IMR-90 (cell line): ENCODE measurements around the gene PDZRN3. TPM values are rescaled to one million over a fixed set of nuclear protein-coding genes. Genes with fewer than 3 reads are reported as not detected.

Source experiments
- ATAC-seq: fragments of 200-7000 bp; cut with Tn5 transposase; 2 replicates; pipeline ENCODE4 v1.9.1; 2020; ENCODE audit warnings: low read depth, mild to moderate bottlenecking, moderate library complexity
- BruUV-seq: library from RNA; stranded (reverse); fragments of 400-500 nt; replicated peaks from 2 replicates; lab custom pipeline; 2021; lab: Mats Ljungman, UMichigan
- CTCF ChIA-PET: fragments of 300-600 bp; formaldehyde crosslinking; extraction: SDS; loops from one replicate; lab custom pipeline; 2021; ENCODE audit warnings: antibody characterized with exemption; lab: Yijun Ruan, JAX
- POLR2A ChIA-PET: fragments of 300-600 bp; sonication (Branson Sonifier 250); formaldehyde crosslinking; loops from one replicate; lab custom pipeline; 2022; ENCODE audit warnings: antibody characterized with exemption; ENCODE audit not compliant: unreplicated experiment; lab: Charles Lee
- DNase-seq: peaks from one replicate; pipeline ENCODE4 v3.0.0; 2013
- H2AFZ ChIP-seq: replicated peaks from 2 replicates; pipeline ENCODE3; 2013; ENCODE audit warnings: low read length, mild to moderate bottlenecking; ENCODE audit not compliant: poor library complexity
- H2AK5ac ChIP-seq: 2 replicates; pipeline ENCODE4 v1.6.1; 2013; ENCODE audit warnings: low read depth, low read length, inconsistent platforms
- H2AK9ac ChIP-seq: replicated peaks from 2 replicates; pipeline ENCODE3; 2013; ENCODE audit warnings: mild to moderate bottlenecking, low read depth, low read length, moderate library complexity; ENCODE audit not compliant: poor library complexity
- H2BK120ac ChIP-seq: 2 replicates; pipeline ENCODE4 v1.6.1; 2013; ENCODE audit warnings: low read depth, low read length, inconsistent platforms
- H2BK15ac ChIP-seq: 3 replicates; pipeline ENCODE4 v1.6.1; 2013; ENCODE audit warnings: low read depth, low read length, inconsistent platforms
- H2BK20ac ChIP-seq: 2 replicates; pipeline ENCODE4 v1.6.1; 2013; ENCODE audit warnings: low read depth, mild to moderate bottlenecking, inconsistent platforms, low read length, moderate library complexity
- H2BK5ac ChIP-seq: 2 replicates; pipeline ENCODE4 v1.6.1; 2013; ENCODE audit warnings: mild to moderate bottlenecking, low read depth, low read length, inconsistent platforms; ENCODE audit not compliant: poor library complexity, severe bottlenecking
- H3K14ac ChIP-seq: replicated peaks from 2 replicates; pipeline ENCODE4 v1.6.1; 2013; ENCODE audit warnings: low read depth, low read length, inconsistent platforms
- H3K18ac ChIP-seq: 2 replicates; pipeline ENCODE4 v1.6.1; 2013; ENCODE audit warnings: low read depth, low read length, control low read depth
- H3K23ac ChIP-seq: 2 replicates; pipeline ENCODE4 v1.6.1; 2013; ENCODE audit warnings: low read depth, low read length, inconsistent platforms
- H3K27ac ChIP-seq: 2 replicates; pipeline ENCODE4 v1.5.1; 2013; ENCODE audit warnings: mild to moderate bottlenecking, control low read depth, low read length; ENCODE audit not compliant: insufficient read depth
- H3K27me3 ChIP-seq: 2 replicates; pipeline ENCODE4 v1.6.1; 2013; ENCODE audit warnings: low read length; ENCODE audit not compliant: control insufficient read depth, insufficient read depth
- H3K36me3 ChIP-seq: 2 replicates; pipeline ENCODE4 v1.6.1; 2013; ENCODE audit warnings: low read length, mixed read lengths; ENCODE audit not compliant: control insufficient read depth, insufficient read depth
- H3K4ac ChIP-seq: 2 replicates; pipeline ENCODE4 v1.6.1; 2013; ENCODE audit warnings: low read depth, low read length, inconsistent platforms
- H3K4me1 ChIP-seq: 2 replicates; pipeline ENCODE4 v1.6.1; 2013; ENCODE audit warnings: low read length, mixed read lengths; ENCODE audit not compliant: control insufficient read depth, insufficient read depth
- H3K4me2 ChIP-seq: 2 replicates; pipeline ENCODE4 v1.6.1; 2013; ENCODE audit warnings: low read depth, mild to moderate bottlenecking, control low read depth, low read length, moderate library complexity
- H3K4me3 ChIP-seq: 2 replicates; pipeline ENCODE4 v1.5.1; 2013; ENCODE audit warnings: low read depth, mild to moderate bottlenecking, control low read depth, low read length, moderate library complexity; ENCODE audit not compliant: insufficient read depth
- H3K56ac ChIP-seq: 2 replicates; pipeline ENCODE4 v1.6.1; 2013; ENCODE audit warnings: low read length, inconsistent platforms; ENCODE audit not compliant: insufficient read depth; ENCODE audit errors: extremely low read depth
- H3K79me1 ChIP-seq, 2 experiments: 2 replicates each; pipeline ENCODE4 v1.6.1; 2013; ENCODE audit warnings: low read length in 2 of 2, inconsistent platforms in 1 of 2, low read depth in 1 of 2
- H3K9ac ChIP-seq: 2 replicates; pipeline ENCODE4 v1.6.1; 2013; ENCODE audit warnings: low read depth, low read length, control low read depth
- H3K9me1 ChIP-seq: 2 replicates; pipeline ENCODE4 v1.6.1; 2013; ENCODE audit warnings: low read length, inconsistent platforms; ENCODE audit not compliant: insufficient read depth
- H3K9me3 ChIP-seq: 2 replicates; pipeline ENCODE4 v1.6.1; 2013; ENCODE audit warnings: low read length; ENCODE audit not compliant: control insufficient read depth, insufficient read depth
- H4K20me1 ChIP-seq: 2 replicates; pipeline ENCODE4 v1.6.1; 2013; ENCODE audit warnings: low read length, inconsistent platforms; ENCODE audit not compliant: insufficient read depth
- H4K5ac ChIP-seq: 2 replicates; pipeline ENCODE4 v1.6.1; 2013; ENCODE audit warnings: mild to moderate bottlenecking, low read depth, low read length, control low read depth
- H4K8ac ChIP-seq, 2 experiments: 2 replicates each; pipeline ENCODE4 v1.6.1; 2013; ENCODE audit warnings: low read depth in 2 of 2, low read length in 2 of 2, control low read depth in 1 of 2, inconsistent platforms in 1 of 2
- H4K91ac ChIP-seq: 2 replicates; pipeline ENCODE4 v1.6.1; 2013; ENCODE audit warnings: low read depth, low read length, inconsistent platforms; ENCODE audit not compliant: insufficient read depth
- BHLHE40 ChIP-seq: fragments of 150-350 bp; IDR thresholded peaks from 2 replicates; pipeline ENCODE4 v1.6.1; 2016; ENCODE audit warnings: mild to moderate bottlenecking, low read depth, low read length
- CEBPB ChIP-seq: IDR thresholded peaks from 2 replicates; pipeline ENCODE4 v1.6.1; 2012; ENCODE audit warnings: low read depth, low read length, improper control_type of control experiment
- CHD1 ChIP-seq: IDR thresholded peaks from 2 replicates; pipeline ENCODE4 v1.6.1; 2012; ENCODE audit warnings: low read depth, low read length, improper control_type of control experiment
- FOS ChIP-seq: fragments of 150-350 bp; IDR thresholded peaks from 2 replicates; pipeline ENCODE4 v1.6.1; 2016; ENCODE audit warnings: low read depth, low read length
- MAFK ChIP-seq: IDR thresholded peaks from 2 replicates; pipeline ENCODE4 v1.6.1; 2012; ENCODE audit warnings: low read depth, low read length, improper control_type of control experiment
- MAZ ChIP-seq: IDR thresholded peaks from 2 replicates; pipeline ENCODE4 v1.6.1; 2012; ENCODE audit warnings: low read depth, mild to moderate bottlenecking, low read length, improper control_type of control experiment, moderate library complexity, borderline replicate concordance
- MXI1 ChIP-seq: IDR thresholded peaks from 2 replicates; pipeline ENCODE4 v1.6.1; 2012; ENCODE audit warnings: low read depth, mild to moderate bottlenecking, low read length, moderate library complexity, borderline replicate concordance
- NFE2L2 ChIP-seq: fragments of 150-350 bp; IDR thresholded peaks from 2 replicates; pipeline ENCODE4 v1.6.1; 2016; ENCODE audit warnings: low read depth, mild to moderate bottlenecking, low read length
- POLR2A ChIP-seq: IDR thresholded peaks from 2 replicates; pipeline ENCODE4 v1.6.1; 2012; ENCODE audit warnings: mild to moderate bottlenecking, low read depth, low read length
- RAD21 ChIP-seq: IDR thresholded peaks from 2 replicates; pipeline ENCODE4 v1.6.1; 2012; ENCODE audit warnings: low read length, improper control_type of control experiment
- RCOR1 ChIP-seq: IDR thresholded peaks from 2 replicates; pipeline ENCODE4 v1.6.1; 2012; ENCODE audit warnings: mild to moderate bottlenecking, low read length, improper control_type of control experiment; ENCODE audit not compliant: insufficient replicate concordance
- RFX5 ChIP-seq: IDR thresholded peaks from 2 replicates; pipeline ENCODE4 v1.8.0; 2012; ENCODE audit warnings: low read depth, mild to moderate bottlenecking, low read length, moderate library complexity
- SMC3 ChIP-seq: fragments of 150-350 bp; IDR thresholded peaks from 2 replicates; pipeline ENCODE4 v1.6.1; 2016; ENCODE audit warnings: low read depth, mild to moderate bottlenecking, antibody characterized with exemption, low read length, moderate library complexity
- whole genome bisulfite sequencing, 2 experiments: methylation state at CpG; one replicate each; pipeline versions ENCODE4 v1.1.5 to v1.1.7; 2013; ENCODE audit warnings: missing lambda C conversion rate in 2 of 2; ENCODE audit not compliant: insufficient read length in 1 of 2; ENCODE audit errors: extremely low coverage in 2 of 2; 5-methylcytosine and 5-hydroxymethylcytosine counted together
- dilution Hi-C: fragments of 300-500 bp; cut with HindIII; formaldehyde crosslinking; loops from one replicate; pipeline ENCODE4 v1.14.3; 2018; ENCODE audit warnings: low sequenced_read_pairs; ENCODE audit not compliant: unreplicated experiment
- in situ Hi-C: fragments of 300-500 bp; cut with MboI; formaldehyde crosslinking; loops from 3 replicates; pipeline ENCODE4 v1.14.3; 2019; ENCODE audit warnings: low sequenced_read_pairs, inconsistent platforms, mixed read lengths
- intact Hi-C: fragments of 100-400 bp; cut with micrococcal nuclease; formaldehyde crosslinking; loops from 2 replicates; pipeline ENCODE4 v1.10.0; 2022
- polyA plus RNA-seq, 3 experiments: library from polyadenylated mRNA; depleted of rRNA; stranded (reverse); fragments of >200 nt; gene quantifications; 2 replicates each; pipeline ENCODE4 v1.2.3, GENCODE V29; 2012; ENCODE audit warnings: low replicate concordance in 1 of 3
- total RNA-seq: library from RNA; depleted of rRNA; stranded (reverse); fragments of >200 nt; gene quantifications from 2 replicates; pipeline ENCODE4 v1.2.3, GENCODE V29; 2012
- TF ChIP-seq, protein P1 (sequence below): fragments of 150-350 bp; IDR thresholded peaks from 2 replicates; pipeline ENCODE4 v1.6.1; 2017; ENCODE audit warnings: mild to moderate bottlenecking, antibody characterized with exemption, low read length, low read depth
- TF ChIP-seq, protein P2 (sequence below): conservative IDR thresholded peaks from 2 replicates; pipeline ENCODE4 v1.5.1; 2012; ENCODE audit warnings: mild to moderate bottlenecking, low read depth, low read length, improper control_type of control experiment
- TF ChIP-seq, protein P3 (sequence below): fragments of 150-350 bp; IDR thresholded peaks from 2 replicates; pipeline ENCODE4 v1.6.1; 2016; ENCODE audit warnings: low read depth, mild to moderate bottlenecking, low read length, moderate library complexity, borderline replicate concordance

The PDZRN3 gene
- total and polyA plus RNA-seq, 2 of the 4 experiments (the other 2 are of a cell fraction): 9.4 to 17.0 TPM

DNA sequence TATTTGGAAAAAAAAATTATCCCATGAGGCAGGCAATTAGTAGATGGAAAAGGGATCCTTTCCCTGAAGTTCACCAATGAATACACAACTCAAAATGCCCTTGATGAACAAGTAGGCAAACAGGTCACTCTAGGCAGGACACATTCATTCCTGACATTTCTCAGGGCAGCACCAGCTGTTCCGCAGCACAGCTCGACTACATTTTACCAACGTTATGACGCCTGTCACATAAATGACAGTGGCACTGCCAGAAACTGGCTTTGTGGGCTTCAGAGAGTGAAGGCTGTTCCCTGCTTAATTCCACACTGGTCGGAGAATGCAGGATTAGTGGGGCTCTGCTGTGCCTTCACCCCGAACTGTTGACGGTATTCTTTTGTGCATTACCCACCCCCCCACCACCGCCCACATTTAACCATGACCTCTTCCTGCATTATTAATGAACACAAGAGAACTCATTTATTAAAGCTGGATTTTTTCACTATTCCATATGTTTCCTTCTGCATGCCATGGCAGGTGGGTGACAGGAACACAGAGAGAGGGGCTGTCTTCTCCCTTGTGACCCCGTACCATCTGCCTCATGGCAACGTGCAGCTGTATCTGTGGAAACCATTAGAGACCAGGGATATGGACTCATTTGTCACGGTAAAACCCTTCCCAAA, 197.6 kb downstream of the PDZRN3 start:
- 82% methylated on average over 5 of the region's 11 CpGs; no CpG with 5 or more reads in 1 of the 2 experiments for WGBS, 2 experiments
- no peak overlapping the region for H2AK5ac ChIP-seq
- no peak overlapping the region for H4K8ac ChIP-seq
- no peak overlapping the region for H3K9ac ChIP-seq
- DNase-seq (no peak), ATAC-seq (no peak)
- intact Hi-C loops: no loop called here
- no peak overlapping the region for H2BK15ac ChIP-seq
- TF ChIP-seq NFE2L2 (no peak), SMC3 (no peak), RFX5 (no peak), MXI1 (no peak), RAD21 (no peak), CHD1 (no peak), POLR2A (no peak), RCOR1 (no peak), MAZ (no peak), MAFK (no peak), BHLHE40 (no peak), CEBPB (no peak), FOS (no peak)
- TF ChIP-seq, protein P1, sequence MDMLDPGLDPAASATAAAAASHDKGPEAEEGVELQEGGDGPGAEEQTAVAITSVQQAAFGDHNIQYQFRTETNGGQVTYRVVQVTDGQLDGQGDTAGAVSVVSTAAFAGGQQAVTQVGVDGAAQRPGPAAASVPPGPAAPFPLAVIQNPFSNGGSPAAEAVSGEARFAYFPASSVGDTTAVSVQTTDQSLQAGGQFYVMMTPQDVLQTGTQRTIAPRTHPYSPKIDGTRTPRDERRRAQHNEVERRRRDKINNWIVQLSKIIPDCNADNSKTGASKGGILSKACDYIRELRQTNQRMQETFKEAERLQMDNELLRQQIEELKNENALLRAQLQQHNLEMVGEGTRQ: no peak
- TF ChIP-seq, protein P2, sequence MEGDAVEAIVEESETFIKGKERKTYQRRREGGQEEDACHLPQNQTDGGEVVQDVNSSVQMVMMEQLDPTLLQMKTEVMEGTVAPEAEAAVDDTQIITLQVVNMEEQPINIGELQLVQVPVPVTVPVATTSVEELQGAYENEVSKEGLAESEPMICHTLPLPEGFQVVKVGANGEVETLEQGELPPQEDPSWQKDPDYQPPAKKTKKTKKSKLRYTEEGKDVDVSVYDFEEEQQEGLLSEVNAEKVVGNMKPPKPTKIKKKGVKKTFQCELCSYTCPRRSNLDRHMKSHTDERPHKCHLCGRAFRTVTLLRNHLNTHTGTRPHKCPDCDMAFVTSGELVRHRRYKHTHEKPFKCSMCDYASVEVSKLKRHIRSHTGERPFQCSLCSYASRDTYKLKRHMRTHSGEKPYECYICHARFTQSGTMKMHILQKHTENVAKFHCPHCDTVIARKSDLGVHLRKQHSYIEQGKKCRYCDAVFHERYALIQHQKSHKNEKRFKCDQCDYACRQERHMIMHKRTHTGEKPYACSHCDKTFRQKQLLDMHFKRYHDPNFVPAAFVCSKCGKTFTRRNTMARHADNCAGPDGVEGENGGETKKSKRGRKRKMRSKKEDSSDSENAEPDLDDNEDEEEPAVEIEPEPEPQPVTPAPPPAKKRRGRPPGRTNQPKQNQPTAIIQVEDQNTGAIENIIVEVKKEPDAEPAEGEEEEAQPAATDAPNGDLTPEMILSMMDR: no peak
- TF ChIP-seq, protein P3, sequence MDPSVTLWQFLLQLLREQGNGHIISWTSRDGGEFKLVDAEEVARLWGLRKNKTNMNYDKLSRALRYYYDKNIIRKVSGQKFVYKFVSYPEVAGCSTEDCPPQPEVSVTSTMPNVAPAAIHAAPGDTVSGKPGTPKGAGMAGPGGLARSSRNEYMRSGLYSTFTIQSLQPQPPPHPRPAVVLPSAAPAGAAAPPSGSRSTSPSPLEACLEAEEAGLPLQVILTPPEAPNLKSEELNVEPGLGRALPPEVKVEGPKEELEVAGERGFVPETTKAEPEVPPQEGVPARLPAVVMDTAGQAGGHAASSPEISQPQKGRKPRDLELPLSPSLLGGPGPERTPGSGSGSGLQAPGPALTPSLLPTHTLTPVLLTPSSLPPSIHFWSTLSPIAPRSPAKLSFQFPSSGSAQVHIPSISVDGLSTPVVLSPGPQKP: no peak
- no peak overlapping the region for H3K18ac ChIP-seq
- no peaks in the 10 kb centered on the region for H3K9me3 ChIP-seq
- H3K4me1 ChIP-seq: no peaks in the 10 kb centered on the region; the same call in 1 of the 2 replicates
- no peak overlapping the region for H2BK20ac ChIP-seq
- no peak overlapping the region for H2AK9ac ChIP-seq
- peak overlapping the region; percentile 45 for H2AFZ ChIP-seq
- no peaks in the 10 kb centered on the region for H3K36me3 ChIP-seq
- no peak overlapping the region for H3K23ac ChIP-seq
- POLR2A ChIA-PET: no interaction called here
- no peak overlapping the region for H4K91ac ChIP-seq
- H4K20me1 ChIP-seq: peaks cover 18% of the 10 kb centered on the region; the same call in 1 of the 2 replicates
- H3K4me2 ChIP-seq: no peak overlapping the region
- no peak overlapping the region for H2BK120ac ChIP-seq
- CTCF ChIA-PET: interaction anchor here (0.5 to 0.6 kb wide), 2 partner anchors 1264 to 1589 kb away, joined by 3 to 4 read pairs; no protein-coding TSS in a partner anchor
- in situ Hi-C loops: no loop called here
- no peak overlapping the region for H3K14ac ChIP-seq
- H3K79me1 ChIP-seq: peaks cover 2 to 3% of the 10 kb centered on the region in 2 experiments; a peak in 3 of 4 replicates
- H4K5ac ChIP-seq: no peak overlapping the region
- H3K56ac ChIP-seq: no peak overlapping the region
- no TSS peak for BruUV-seq
- no peak overlapping the region for H3K27ac ChIP-seq
- dilution Hi-C loops: no loop called here
- no peak overlapping the region for H3K4ac ChIP-seq
- H3K27me3 ChIP-seq: no peaks in the 10 kb centered on the region; the same call in 1 of the 2 replicates
- H2BK5ac ChIP-seq: no peak overlapping the region
- no peaks in the 10 kb centered on the region for H3K9me1 ChIP-seq
- no peak overlapping the region for H3K4me3 ChIP-seq
